ENCODE data around the gene ZMYND8. TPM values are rescaled to one million over a fixed set of nuclear protein-coding genes. Genes with fewer than 3 reads are reported as not detected.
"Not testable (repeated sequence)": the region's sequence is repeated elsewhere in the genome, so short reads cannot be mapped to it uniquely, and the experiment has no call there.

The ZMYND8 gene
- total RNA-seq, 4 donors from 2014 or later: 51.3 to 106 (median 94.0) TPM

- H3K27me3 ChIP-seq: no peaks in the 10 kb centered on the region
- peaks cover 0 to 7% (median 0%) of the 10 kb centered on the region in 4 donors for H3K4me1 ChIP-seq
- H3K4me3 ChIP-seq: no peak overlapping the region
- H3K9me3 ChIP-seq: no peaks in the 10 kb centered on the region
- no peak for DNase-seq
- H3K27ac ChIP-seq: no peak overlapping the region
- no peak for TF ChIP-seq POLR2A (IDR thresholded peaks at IDR 0.05)
- TF ChIP-seq, protein P1, sequence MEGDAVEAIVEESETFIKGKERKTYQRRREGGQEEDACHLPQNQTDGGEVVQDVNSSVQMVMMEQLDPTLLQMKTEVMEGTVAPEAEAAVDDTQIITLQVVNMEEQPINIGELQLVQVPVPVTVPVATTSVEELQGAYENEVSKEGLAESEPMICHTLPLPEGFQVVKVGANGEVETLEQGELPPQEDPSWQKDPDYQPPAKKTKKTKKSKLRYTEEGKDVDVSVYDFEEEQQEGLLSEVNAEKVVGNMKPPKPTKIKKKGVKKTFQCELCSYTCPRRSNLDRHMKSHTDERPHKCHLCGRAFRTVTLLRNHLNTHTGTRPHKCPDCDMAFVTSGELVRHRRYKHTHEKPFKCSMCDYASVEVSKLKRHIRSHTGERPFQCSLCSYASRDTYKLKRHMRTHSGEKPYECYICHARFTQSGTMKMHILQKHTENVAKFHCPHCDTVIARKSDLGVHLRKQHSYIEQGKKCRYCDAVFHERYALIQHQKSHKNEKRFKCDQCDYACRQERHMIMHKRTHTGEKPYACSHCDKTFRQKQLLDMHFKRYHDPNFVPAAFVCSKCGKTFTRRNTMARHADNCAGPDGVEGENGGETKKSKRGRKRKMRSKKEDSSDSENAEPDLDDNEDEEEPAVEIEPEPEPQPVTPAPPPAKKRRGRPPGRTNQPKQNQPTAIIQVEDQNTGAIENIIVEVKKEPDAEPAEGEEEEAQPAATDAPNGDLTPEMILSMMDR (IDR thresholded peaks at IDR 0.05): no peak
- no peaks in the 10 kb centered on the region for H3K36me3 ChIP-seq
Observed at GRCh38 chr20:47370850-47371782, 14.6 kb upstream of the ZMYND8 start.

DNA sequence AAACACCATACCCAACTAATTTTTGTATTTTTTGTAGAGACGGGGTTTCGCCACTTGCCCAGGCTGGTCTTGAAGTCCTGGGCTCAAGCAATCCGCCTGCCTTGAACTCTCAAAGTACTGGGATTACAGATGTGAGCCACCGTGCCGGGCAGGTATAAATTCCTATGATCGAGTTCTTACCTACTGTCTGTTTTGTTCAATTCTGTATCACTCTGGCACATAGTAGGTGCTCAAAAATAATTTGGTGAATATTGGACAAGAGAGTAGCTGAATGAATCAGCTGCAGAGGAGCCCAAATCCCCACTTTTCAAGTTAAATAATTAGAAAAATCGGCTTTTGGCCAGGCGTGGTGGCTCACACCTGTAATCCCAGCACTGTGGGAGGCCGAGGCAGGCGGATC, 13.7 kb upstream of the ZMYND8 start:
- TF ChIP-seq POLR2A (IDR thresholded peaks at IDR 0.05): no peak
- TF ChIP-seq, protein P1 (IDR thresholded peaks at IDR 0.05): no peak
- Histone ChIP-seq H3K9me3 (no peaks in the 10 kb centered on the region), H3K4me3 (no peak overlapping the region), H3K36me3 (no peaks in the 10 kb centered on the region), H3K4me1 (peaks cover 0 to 7% (median 0%) of the 10 kb centered on the region in 4 donors), H3K27me3 (no peaks in the 10 kb centered on the region), H3K27ac (no peak overlapping the region)
- DNase-seq: no peak

DNA sequence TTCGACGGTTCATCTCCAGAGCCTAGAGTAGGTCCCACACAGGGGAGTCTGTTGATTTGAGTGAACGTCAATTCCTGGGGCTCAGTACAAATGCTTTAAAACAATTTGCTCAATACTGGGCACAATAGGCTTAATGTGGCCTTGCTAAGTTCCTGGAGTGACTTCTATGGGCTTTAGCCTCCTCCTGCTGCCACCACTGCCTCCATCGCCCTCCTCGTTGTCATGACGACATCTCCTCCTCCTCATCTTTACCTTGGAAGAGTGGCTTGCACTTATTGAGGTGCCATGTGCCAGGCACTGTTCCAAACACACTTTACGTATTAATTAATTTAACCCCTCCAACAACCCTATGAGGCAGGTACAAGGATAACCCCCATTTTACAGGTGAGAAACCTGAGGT, 11.8 kb upstream of the ZMYND8 start:
- no peaks in the 10 kb centered on the region for H3K9me3 ChIP-seq
- no peaks in the 10 kb centered on the region for H3K27me3 ChIP-seq
- no peak for DNase-seq

DNA sequence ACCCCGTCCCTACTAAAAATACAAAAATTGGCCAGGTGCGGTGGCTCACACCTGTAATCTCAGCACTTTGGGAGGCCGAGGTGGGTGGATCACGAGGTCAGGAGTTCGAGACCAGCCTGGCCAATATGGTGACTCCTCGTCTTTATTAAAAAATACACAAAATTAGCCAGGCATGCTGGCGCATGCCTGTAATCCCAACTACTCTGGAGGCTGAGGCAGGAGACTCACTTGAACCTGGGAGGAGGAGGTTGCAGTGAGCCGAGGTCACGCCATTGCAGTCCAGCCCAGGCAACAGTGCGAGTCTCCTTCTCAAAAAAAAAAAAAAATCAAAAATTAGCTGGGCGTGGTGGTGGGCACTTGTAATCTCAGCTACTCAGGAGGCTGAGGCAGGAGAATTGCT, 9.8 kb upstream of the ZMYND8 start:
- not testable (repeated sequence) for H3K4me1 ChIP-seq, H3K4me3 ChIP-seq, H3K9me3 ChIP-seq, H3K27me3 ChIP-seq, DNase-seq, H3K27ac ChIP-seq, H3K36me3 ChIP-seq

More for the DNA sequence above, 11.8 kb upstream of the ZMYND8 start:
- Histone ChIP-seq H3K4me3 (no peak overlapping the region), H3K36me3 (no peaks in the 10 kb centered on the region), H3K27ac (no peak overlapping the region), H3K4me1 (peaks cover 0 to 5% (median 0%) of the 10 kb centered on the region in 4 donors)
- no peak for TF ChIP-seq POLR2A (IDR thresholded peaks at IDR 0.05)
- TF ChIP-seq, protein P1 (IDR thresholded peaks at IDR 0.05): no peak

- H3K4me1 ChIP-seq: peaks cover 0 to 13% (median 11%) of the 10 kb centered on the region in 4 donors
- no peak overlapping the region for H3K4me3 ChIP-seq
- H3K36me3 ChIP-seq: no peaks in the 10 kb centered on the region
- TF ChIP-seq, protein P1 (IDR thresholded peaks at IDR 0.05): no peak
- TF ChIP-seq POLR2A (IDR thresholded peaks at IDR 0.05): no peak
- H3K9me3 ChIP-seq: no peaks in the 10 kb centered on the region
- no peaks in the 10 kb centered on the region for H3K27me3 ChIP-seq
- no peak overlapping the region for H3K27ac ChIP-seq
- DNase-seq: no peak
Observed at GRCh38 chr20:47365023-47365764, 8.7 kb upstream of the ZMYND8 start.

All from Peyer's patch (tissue), 4 donors.